ENCODE data around the gene PEX11G.

The PEX11G gene

DNA sequence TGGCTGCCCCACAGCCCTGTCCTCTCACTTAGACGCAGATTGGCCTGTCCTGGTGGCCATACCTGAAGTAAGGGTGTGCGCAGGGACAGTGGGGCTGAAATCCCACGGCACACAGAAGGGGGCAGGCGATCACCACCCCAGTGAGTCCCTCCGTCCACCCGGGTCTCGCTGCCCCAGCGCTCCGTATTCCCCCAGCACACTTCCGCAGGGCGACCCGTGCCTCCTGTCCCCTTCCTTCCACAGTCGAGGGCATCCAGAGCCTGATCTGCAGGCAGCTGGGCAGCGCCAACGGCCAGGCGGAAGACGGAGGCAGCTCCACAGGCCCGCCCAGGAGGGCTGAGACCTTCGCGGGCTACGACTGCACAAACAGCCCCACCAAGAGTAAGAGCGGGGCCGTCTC, 25.3 kb downstream of the PEX11G start:
- H4K91ac ChIP-seq (ENCODE audit: low read depth, low read length): no peak overlapping the region
- no peaks in the 10 kb centered on the region for H3K27me3 ChIP-seq (ENCODE audit: insufficient read depth, low read length)
- H3K9ac ChIP-seq (ENCODE audit: low read length): no peak overlapping the region
- H3K23ac ChIP-seq (ENCODE audit: low read length): no peak overlapping the region
- H2BK5ac ChIP-seq (ENCODE audit: low read depth, low read length, poor library complexity): no peak overlapping the region
- peaks cover 3% of the 10 kb centered on the region for H3K9me3 ChIP-seq (ENCODE audit: insufficient read depth, low read depth, low read length)
- no peak overlapping the region for H3K27ac ChIP-seq (ENCODE audit: low read depth, low read length)
- no peak for DNase-seq
- H3K4ac ChIP-seq (ENCODE audit: low read depth, low read length): no peak overlapping the region
- no peak overlapping the region for H3K18ac ChIP-seq (ENCODE audit: low read length)
- peaks cover 25% of the 10 kb centered on the region for H3K79me1 ChIP-seq (ENCODE audit: low read length)
- H3K79me2 ChIP-seq (ENCODE audit: control insufficient read depth, insufficient read depth, low read length, poor library complexity): peaks cover 5% of the 10 kb centered on the region
- H4K12ac ChIP-seq (ENCODE audit: low read depth, low read length): no peak overlapping the region
- H2AK5ac ChIP-seq (ENCODE audit: low read length): no peak overlapping the region
- no peak overlapping the region for H3K4me2 ChIP-seq (ENCODE audit: low read length)
- H3K4me1 ChIP-seq (ENCODE audit: control insufficient read depth in 1 of 2, insufficient read depth in 2 of 2, low read length in 2 of 2): peaks cover 10 to 18% of the 10 kb centered on the region in 2 experiments
- H2BK120ac ChIP-seq (ENCODE audit: insufficient read depth, low read length, poor library complexity): no peak overlapping the region
- H4K8ac ChIP-seq (ENCODE audit: low read depth, low read length): no peak overlapping the region
- no peak overlapping the region for H3K14ac ChIP-seq (ENCODE audit: low read length)
- no CpG with 5 or more reads among the region's 23 CpGs for WGBS (ENCODE audit: extremely low coverage, insufficient coverage, insufficient read length)
- no peak overlapping the region for H2BK12ac ChIP-seq (ENCODE audit: low read length)
- H2AFZ ChIP-seq (ENCODE audit: insufficient read depth, low read length, poor library complexity): no peak overlapping the region
- peaks cover 66 to 75% of the 10 kb centered on the region in 2 experiments for H3K36me3 ChIP-seq (ENCODE audit: control insufficient read depth in 1 of 2, insufficient read depth in 2 of 2, low read length in 2 of 2)
- no peak overlapping the region for H3K4me3 ChIP-seq (ENCODE audit: low read depth, low read length)

DNA sequence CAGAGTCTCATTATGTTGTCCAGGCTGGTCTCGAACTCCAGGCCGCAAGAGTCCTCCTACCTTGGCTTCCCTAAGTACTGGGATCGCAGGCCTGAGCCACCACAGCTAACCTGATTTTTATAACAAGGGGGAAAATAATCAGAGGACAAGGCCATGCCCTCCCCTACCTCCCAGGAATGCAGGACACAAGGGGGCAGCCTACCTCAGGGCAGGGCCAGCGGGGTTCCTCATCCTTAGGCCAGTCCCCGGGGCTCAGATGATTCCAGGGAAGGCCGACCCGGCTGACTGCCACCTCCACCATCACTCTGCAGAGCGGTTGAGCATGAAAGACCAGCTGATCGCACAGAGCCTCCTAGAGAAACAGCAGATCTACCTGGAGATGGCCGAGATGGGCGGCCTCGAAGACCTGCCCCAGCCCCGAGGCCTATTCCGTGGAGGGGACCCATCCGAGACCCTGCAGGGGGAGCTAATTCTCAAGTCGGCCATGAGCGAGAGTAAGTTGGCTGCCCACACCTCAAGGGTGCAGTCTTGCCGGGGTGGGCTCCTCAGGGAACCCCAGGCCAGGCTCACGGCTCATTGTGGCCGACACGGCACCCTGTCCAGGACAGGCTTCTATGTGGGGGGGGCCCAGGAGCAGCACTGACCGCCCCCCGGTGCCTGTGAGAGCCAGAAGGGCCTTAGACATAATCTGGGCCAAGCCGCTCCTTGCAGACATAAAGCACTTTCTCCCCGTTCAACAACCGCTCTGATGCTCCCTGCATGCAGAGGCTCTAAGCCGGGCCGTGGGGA, 26.8 kb downstream of the PEX11G start:
- Histone ChIP-seq H3K9ac (ENCODE audit: low read length) (no peak overlapping the region), H3K4me2 (ENCODE audit: low read length) (no peak overlapping the region)
- WGBS (ENCODE audit: extremely low coverage, insufficient coverage, insufficient read length): no CpG with 5 or more reads among the region's 28 CpGs

DNA sequence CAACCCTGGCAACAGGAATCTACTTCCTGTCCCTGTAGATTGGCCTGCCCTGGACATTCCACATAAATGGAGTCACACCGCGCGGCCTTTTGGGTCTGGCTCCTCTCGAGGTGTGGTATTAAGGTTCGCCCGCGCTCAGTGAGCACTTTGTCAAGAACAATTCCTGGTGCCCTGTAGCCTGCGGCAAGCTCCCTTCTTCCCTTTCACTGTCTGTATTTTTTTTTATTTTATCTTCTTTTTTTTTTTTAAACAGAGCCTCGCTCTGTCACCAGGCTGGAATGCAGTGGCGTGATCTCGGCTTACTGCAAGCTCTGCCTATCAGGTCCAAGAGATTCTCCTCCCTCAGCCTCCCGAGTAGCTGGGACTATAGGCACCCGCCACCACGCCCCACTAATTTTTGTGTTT, 28.3 kb downstream of the PEX11G start:
- no peak overlapping the region for H3K4me2 ChIP-seq (ENCODE audit: low read length)
- no peak overlapping the region for H2AFZ ChIP-seq (ENCODE audit: insufficient read depth, low read length, poor library complexity)
- no peak overlapping the region for H3K9ac ChIP-seq (ENCODE audit: low read length)
- no peak overlapping the region for H4K12ac ChIP-seq (ENCODE audit: low read depth, low read length)
- H2BK5ac ChIP-seq (ENCODE audit: low read depth, low read length, poor library complexity): no peak overlapping the region
- H4K91ac ChIP-seq (ENCODE audit: low read depth, low read length): peak overlapping the region; percentile 48
- H3K4me3 ChIP-seq (ENCODE audit: low read depth, low read length): no peak overlapping the region
- H3K27ac ChIP-seq (ENCODE audit: low read depth, low read length): peak overlapping the region; percentile 83
- no peak overlapping the region for H2AK5ac ChIP-seq (ENCODE audit: low read length)
- H3K79me2 ChIP-seq (ENCODE audit: control insufficient read depth, insufficient read depth, low read length, poor library complexity): peaks cover 5% of the 10 kb centered on the region
- peaks cover 25% of the 10 kb centered on the region for H3K79me1 ChIP-seq (ENCODE audit: low read length)
- H3K36me3 ChIP-seq (ENCODE audit: control insufficient read depth in 1 of 2, insufficient read depth in 2 of 2, low read length in 2 of 2): peaks cover 65 to 68% of the 10 kb centered on the region in 2 experiments
- H3K4ac ChIP-seq (ENCODE audit: low read depth, low read length): no peak overlapping the region
- H2BK120ac ChIP-seq (ENCODE audit: insufficient read depth, low read length, poor library complexity): no peak overlapping the region
- H4K8ac ChIP-seq (ENCODE audit: low read depth, low read length): no peak overlapping the region
- no peak overlapping the region for H2BK12ac ChIP-seq (ENCODE audit: low read length)
- peaks cover 10% of the 10 kb centered on the region for H3K9me3 ChIP-seq (ENCODE audit: insufficient read depth, low read depth, low read length)
- no CpG with 5 or more reads among the region's 14 CpGs for WGBS (ENCODE audit: extremely low coverage, insufficient coverage, insufficient read length)
- DNase-seq: peak; percentile 51 to 55
- H3K27me3 ChIP-seq (ENCODE audit: insufficient read depth, low read length): no peaks in the 10 kb centered on the region
- H3K14ac ChIP-seq (ENCODE audit: low read length): no peak overlapping the region
- H3K18ac ChIP-seq (ENCODE audit: low read length): no peak overlapping the region
- peaks cover 10 to 18% of the 10 kb centered on the region in 2 experiments for H3K4me1 ChIP-seq (ENCODE audit: control insufficient read depth in 1 of 2, insufficient read depth in 2 of 2, low read length in 2 of 2)
- no peak overlapping the region for H3K23ac ChIP-seq (ENCODE audit: low read length)

More for the DNA sequence above, 26.8 kb downstream of the PEX11G start:
- peak overlapping the region; percentile 66 for H3K14ac ChIP-seq (ENCODE audit: low read length)
- peak overlapping the region; percentile 86 for H4K12ac ChIP-seq (ENCODE audit: low read depth, low read length)
- H2BK5ac ChIP-seq (ENCODE audit: low read depth, low read length, poor library complexity): peak overlapping the region; percentile 65
- H3K27ac ChIP-seq (ENCODE audit: low read depth, low read length): peak overlapping the region; percentile 39
- peaks cover 25% of the 10 kb centered on the region for H3K79me1 ChIP-seq (ENCODE audit: low read length)
- no peak overlapping the region for H2AFZ ChIP-seq (ENCODE audit: insufficient read depth, low read length, poor library complexity)
- H3K4me3 ChIP-seq (ENCODE audit: low read depth, low read length): no peak overlapping the region
- peak overlapping the region; percentile 79 for H4K91ac ChIP-seq (ENCODE audit: low read depth, low read length)
- peaks cover 56 to 64% of the 10 kb centered on the region in 2 experiments for H3K36me3 ChIP-seq (ENCODE audit: control insufficient read depth in 1 of 2, insufficient read depth in 2 of 2, low read length in 2 of 2)
- H3K79me2 ChIP-seq (ENCODE audit: control insufficient read depth, insufficient read depth, low read length, poor library complexity): peaks cover 5% of the 10 kb centered on the region
- H3K9me3 ChIP-seq (ENCODE audit: insufficient read depth, low read depth, low read length): no peaks in the 10 kb centered on the region
- peaks cover 10 to 18% of the 10 kb centered on the region in 2 experiments for H3K4me1 ChIP-seq (ENCODE audit: control insufficient read depth in 1 of 2, insufficient read depth in 2 of 2, low read length in 2 of 2)
- peak overlapping the region; percentile 68 for H2BK12ac ChIP-seq (ENCODE audit: low read length)
- peak overlapping the region; percentile 19 for H2BK120ac ChIP-seq (ENCODE audit: insufficient read depth, low read length, poor library complexity)
- peak overlapping the region; percentile 77 for H4K8ac ChIP-seq (ENCODE audit: low read depth, low read length)
- H3K4ac ChIP-seq (ENCODE audit: low read depth, low read length): peak overlapping the region; percentile 65
- H3K27me3 ChIP-seq (ENCODE audit: insufficient read depth, low read length): no peaks in the 10 kb centered on the region
- H3K18ac ChIP-seq (ENCODE audit: low read length): peak overlapping the region; percentile 84
- no peak for DNase-seq
- no peak overlapping the region for H3K23ac ChIP-seq (ENCODE audit: low read length)
- peak overlapping the region; percentile 92 for H2AK5ac ChIP-seq (ENCODE audit: low read length)

DNA sequence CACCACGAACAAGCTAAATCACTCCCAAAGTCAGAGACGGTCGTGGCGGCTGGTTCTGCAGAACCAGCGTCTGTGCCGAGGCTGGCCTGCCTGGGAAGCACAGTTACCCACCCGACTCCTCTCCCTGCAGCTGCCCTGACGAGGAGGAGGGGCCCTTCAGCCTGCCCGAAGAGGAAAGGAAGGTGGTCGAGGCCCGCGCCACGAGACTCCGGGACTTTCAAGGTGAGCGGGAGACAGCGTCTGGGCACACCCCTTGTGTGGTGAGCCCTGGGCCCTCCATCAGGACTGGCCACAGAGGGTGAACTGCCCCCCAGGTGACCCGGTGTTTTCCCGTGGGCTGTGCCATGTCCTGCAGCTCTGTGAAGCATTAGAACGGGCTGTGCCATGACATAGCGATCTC, 29.1 kb downstream of the PEX11G start:
- peak overlapping the region; percentile 97 for H2BK5ac ChIP-seq (ENCODE audit: low read depth, low read length, poor library complexity)
- no peak overlapping the region for H3K4me2 ChIP-seq (ENCODE audit: low read length)
- H2BK12ac ChIP-seq (ENCODE audit: low read length): peak overlapping the region; percentile 33
- no peak overlapping the region for H3K9ac ChIP-seq (ENCODE audit: low read length)
- peak overlapping the region; percentile 94 for H3K14ac ChIP-seq (ENCODE audit: low read length)
- H3K4me3 ChIP-seq (ENCODE audit: low read depth, low read length): no peak overlapping the region
- H3K4me1 ChIP-seq (ENCODE audit: control insufficient read depth in 1 of 2, insufficient read depth in 2 of 2, low read length in 2 of 2): peaks cover 10 to 18% of the 10 kb centered on the region in 2 experiments
- H3K79me2 ChIP-seq (ENCODE audit: control insufficient read depth, insufficient read depth, low read length, poor library complexity): peaks cover 5% of the 10 kb centered on the region
- peak overlapping the region; percentile 95 for H2BK120ac ChIP-seq (ENCODE audit: insufficient read depth, low read length, poor library complexity)
- H4K8ac ChIP-seq (ENCODE audit: low read depth, low read length): peak overlapping the region; percentile 88
- no peaks in the 10 kb centered on the region for H3K27me3 ChIP-seq (ENCODE audit: insufficient read depth, low read length)
- H4K12ac ChIP-seq (ENCODE audit: low read depth, low read length): peak overlapping the region; percentile 66
- H3K23ac ChIP-seq (ENCODE audit: low read length): no peak overlapping the region
- H4K91ac ChIP-seq (ENCODE audit: low read depth, low read length): peak overlapping the region; percentile 98
- H3K9me3 ChIP-seq (ENCODE audit: insufficient read depth, low read depth, low read length): peaks cover 15% of the 10 kb centered on the region
- H3K18ac ChIP-seq (ENCODE audit: low read length): peak overlapping the region; percentile 79
- no CpG with 5 or more reads among the region's 20 CpGs for WGBS (ENCODE audit: extremely low coverage, insufficient coverage, insufficient read length)
- peak overlapping the region; percentile 77 for H3K27ac ChIP-seq (ENCODE audit: low read depth, low read length)
- peaks cover 63 to 65% of the 10 kb centered on the region in 2 experiments for H3K36me3 ChIP-seq (ENCODE audit: control insufficient read depth in 1 of 2, insufficient read depth in 2 of 2, low read length in 2 of 2)
- peak overlapping the region; percentile 46 for H2AFZ ChIP-seq (ENCODE audit: insufficient read depth, low read length, poor library complexity)
- H2AK5ac ChIP-seq (ENCODE audit: low read length): peak overlapping the region; percentile 97
- peak overlapping the region; percentile 50 for H3K4ac ChIP-seq (ENCODE audit: low read depth, low read length)
- DNase-seq: no peak
- peaks cover 25% of the 10 kb centered on the region for H3K79me1 ChIP-seq (ENCODE audit: low read length)
